Measurements from ENCODE around the gene ACOXL.

Gene ACOXL

GRCh38 chr2:110720547-110720946, 11.8 kb upstream of the ACOXL start:
- DNase-seq: no peak

- no peak for DNase-seq
Observed at GRCh38 chr2:110724820-110725219, 7.6 kb upstream of the ACOXL start.

DNA sequence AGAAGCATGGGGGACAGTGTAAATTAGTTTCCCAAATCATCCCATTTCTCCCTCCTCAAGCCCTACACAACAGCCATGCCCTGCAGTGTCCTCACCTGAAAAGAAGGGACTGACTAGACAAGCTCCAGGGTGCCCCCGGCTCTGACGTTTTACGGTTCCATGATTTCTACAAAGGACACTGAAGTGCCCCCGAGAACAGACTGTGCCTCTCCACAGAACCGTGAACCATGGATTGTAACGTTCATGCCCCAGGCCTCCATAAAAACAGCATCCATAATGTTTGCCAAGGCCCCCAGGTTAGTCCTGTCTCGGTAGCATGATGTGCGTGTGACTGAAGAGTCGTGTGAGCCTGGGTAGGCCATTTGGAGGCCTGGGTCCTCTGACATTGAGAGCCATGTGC, 7.0 kb upstream of the ACOXL start:
- no peak for DNase-seq

- no peak for DNase-seq
Observed at GRCh38 chr2:110725859-110726258, 6.5 kb upstream of the ACOXL start.

DNA sequence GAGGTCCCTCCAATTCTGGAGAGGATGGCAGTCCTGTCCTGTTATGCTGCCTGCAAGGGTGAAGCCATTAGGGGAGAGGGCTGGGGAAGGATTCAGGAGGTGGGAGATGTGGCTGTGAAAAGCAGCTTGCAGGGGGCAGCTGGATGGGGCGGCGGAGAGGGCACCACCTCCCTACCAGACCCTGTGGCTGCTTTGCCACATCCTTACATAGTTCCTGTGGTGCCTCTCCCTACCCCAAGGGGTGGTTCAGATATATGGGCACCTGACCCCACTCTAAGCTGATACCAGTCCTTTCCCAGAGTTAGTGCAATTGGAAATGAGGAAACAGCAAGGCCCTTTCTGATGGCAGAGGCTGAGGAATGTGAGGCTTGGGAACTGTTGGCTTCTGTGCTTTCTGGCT, 6.1 kb upstream of the ACOXL start:
- DNase-seq: no peak

- DNase-seq: no peak
Observed at GRCh38 chr2:110727923-110728322, 4.5 kb upstream of the ACOXL start.

DNA sequence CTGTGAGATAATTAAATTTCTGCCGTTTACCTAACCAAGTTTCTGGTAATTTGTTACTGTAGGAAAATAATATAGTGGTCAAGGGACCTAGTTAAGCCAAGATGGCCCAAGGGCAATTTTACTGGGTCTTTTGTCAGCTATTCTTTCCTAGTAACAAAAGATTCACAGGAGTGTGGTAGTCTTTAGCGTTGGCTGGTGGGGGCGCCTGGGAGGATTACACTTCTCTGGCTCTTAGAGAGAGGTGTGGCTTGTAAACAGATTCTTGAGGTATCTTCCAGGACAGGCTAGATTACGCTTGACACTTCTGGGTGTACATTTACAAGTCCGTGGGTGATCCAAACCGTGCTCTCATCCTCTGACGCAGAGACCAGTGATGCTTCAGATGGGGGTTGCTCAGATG, 3.3 kb upstream of the ACOXL start:
- DNase-seq: no peak

GRCh38 chr2:110731064-110731463, 1.3 kb upstream of the ACOXL start:
- DNase-seq: peak; percentile 31

DNA sequence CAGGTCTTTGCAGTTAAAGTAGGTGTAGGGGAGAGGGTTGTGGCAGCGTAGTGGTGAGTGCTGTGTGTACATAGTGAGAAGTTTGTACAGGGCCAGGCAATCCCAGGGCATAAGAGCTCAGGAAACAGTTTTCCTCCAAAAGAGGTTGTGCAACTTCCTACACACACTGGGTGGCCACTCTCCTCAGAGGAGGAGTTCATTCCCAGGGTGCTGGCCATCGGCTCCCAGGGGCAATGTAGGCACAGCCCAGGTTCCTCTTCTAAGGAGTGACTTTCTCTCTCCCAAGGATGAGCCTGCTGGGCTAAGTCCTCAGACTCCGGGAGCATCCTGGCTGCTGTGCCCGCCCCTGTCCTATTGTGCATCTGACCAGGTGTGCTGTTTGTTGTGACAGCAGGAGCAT, 3.0 kb downstream of the ACOXL start:
- peak; percentile 23 for DNase-seq

DNA sequence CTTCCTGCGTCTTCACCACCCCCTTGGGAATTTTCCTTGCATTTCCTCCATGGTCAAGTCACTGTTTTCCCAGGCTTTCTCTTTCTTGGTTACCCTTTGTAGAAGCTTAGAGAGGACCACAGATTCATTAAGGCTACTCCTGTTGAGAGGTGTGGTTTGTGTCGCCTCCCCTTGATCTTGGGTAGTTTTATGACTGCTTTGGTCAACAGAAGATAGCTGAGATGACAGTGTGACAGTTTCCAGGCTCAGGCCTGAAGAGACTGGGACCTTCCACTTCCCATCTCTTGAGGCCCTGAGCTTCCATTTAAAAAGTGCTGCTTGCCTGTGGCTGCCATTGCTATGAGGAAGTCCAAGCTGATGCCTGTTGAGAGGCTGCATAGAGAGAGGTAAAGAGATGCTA, 5.4 kb downstream of the ACOXL start:
- DNase-seq: no peak

DNA sequence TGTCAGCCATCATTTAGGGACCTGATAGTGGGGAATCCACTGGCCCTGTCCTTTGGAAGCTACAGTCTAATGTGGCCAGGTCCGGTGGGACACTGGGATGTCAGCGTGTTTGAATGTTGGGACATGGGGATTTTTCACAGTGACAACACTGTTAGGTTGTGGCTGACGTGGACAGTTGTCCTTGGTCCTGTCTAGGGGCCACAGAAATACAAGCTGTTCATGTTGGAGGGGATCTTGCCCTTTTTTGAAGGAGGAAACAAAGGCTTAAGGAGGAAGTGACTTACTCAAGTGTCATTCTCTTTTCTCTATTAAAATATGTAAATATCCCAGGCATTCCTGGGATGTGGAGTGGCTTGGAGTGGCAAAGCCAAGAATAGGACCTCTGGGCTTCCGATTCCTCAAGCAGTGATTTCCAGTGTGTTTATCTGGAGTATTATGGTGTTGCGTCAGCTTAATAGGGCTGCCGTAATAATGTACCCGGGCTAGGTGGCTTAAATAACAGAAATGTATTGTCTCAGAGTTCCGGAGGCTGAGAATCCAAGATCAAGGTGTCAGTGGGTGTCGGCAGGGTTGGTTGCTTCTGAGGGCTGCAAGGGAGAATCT, 8.5 kb downstream of the ACOXL start:
- no peak for DNase-seq

GRCh38 chr2:110741491-110741980, 9.2 kb downstream of the ACOXL start:
- DNase-seq: no peak

- no peak for DNase-seq
Observed at GRCh38 chr2:110742412-110742811, 10.0 kb downstream of the ACOXL start.

DNA sequence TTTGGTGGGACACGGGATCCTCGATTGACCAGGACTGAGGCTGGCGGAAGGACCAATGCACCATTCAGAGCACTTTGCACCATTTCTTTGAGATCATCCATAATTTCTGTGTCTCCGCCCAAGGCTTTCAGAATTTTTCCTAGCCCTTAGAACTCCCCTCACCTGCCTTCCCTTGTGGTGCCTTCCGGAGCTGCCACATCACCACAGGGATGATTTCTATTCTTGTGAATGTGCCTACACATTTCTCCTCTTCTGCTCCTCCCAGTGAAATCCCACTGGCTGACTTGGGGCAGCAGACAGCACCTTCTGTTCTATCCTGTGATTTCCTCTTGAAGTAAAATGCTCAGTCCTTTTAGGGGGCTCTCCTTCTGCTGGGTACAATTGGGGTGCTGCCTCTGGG, 11.2 kb downstream of the ACOXL start:
- no peak for DNase-seq

DNA sequence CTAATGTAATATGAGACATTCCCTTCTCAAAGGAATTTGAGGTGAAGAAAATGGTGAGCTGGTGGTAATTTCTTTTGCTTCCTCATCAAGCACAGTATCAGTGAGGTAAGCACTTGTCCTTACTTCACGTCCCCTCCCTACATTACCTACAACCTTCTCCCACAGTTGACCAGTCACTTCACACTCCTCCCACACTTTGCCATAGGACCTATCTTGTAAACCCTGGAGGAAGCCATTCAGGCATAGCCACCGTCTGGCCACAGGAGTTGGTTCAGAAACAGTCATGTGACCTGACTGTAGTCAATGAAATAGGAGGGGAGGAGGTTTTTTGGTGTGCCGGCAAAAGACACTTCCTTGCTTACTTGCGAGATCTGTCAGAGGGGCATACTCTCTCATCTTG, 12.1 kb downstream of the ACOXL start:
- no peak for DNase-seq

DNA sequence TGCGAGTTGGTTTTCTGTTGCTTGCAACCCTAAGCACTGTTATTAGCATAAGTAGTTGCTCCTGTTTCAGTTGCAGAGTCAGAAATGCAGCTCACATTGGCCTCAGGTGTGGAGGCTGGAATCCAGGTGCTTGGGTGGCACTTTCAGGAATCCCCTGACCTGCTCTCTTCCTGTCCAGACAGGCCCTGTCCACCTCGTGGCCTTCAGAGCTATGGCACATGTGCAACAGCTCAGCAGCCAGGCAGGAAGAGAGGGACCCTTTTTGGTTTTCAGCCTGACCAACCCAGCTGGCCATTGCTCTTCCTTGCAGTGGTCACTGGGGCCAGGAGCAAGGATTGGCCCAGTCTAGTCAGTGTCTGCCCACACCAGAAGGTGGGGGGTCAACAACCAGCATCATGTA, 12.7 kb downstream of the ACOXL start:
- DNase-seq: no peak

DNA sequence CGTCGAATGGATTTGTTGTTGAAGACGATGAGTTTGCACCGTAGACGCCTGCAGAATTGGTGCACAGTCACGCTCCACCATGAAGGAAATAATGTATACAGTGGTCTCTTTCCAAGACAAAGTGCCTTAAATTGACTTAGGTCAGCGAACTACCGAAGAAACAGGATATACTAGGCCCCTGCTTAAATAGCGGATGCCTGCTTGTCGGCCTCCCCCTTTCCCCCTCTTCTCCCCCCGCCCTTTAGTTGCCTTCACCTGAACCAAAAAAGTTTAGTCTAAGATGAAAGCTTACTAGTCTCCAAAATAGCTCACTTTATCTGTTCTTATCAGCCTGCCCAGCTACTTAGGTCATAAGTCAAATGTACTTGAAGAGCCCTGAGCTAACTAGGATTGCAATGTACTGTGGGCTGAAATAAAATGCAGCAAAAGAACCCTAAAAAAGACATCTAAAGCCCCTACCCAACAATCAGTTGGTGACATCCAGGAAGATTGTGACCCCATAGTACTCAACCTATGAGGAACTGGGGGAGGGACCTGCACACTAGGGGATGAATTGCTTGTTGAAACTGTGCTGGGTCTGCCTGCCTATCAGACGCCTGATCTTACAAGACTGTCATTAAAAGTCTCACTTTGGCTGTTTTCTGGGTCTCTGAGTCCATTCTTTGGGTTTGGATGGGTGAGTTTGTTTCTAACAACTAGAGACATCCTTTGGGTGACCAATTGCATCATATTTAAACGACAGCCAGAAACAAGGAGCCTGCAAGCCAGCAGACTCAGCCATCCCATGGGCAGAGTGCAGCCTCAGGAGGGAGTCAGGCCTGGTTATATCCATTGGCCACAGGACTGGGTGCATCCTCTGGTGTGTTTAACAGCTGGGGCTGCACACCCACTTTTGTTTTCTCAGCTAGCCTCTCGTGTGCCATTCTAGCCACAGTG, 14.5 kb downstream of the ACOXL start:
- no peak for DNase-seq

- no peak for DNase-seq
Observed at GRCh38 chr2:110747522-110748488, 15.4 kb downstream of the ACOXL start.

DNA sequence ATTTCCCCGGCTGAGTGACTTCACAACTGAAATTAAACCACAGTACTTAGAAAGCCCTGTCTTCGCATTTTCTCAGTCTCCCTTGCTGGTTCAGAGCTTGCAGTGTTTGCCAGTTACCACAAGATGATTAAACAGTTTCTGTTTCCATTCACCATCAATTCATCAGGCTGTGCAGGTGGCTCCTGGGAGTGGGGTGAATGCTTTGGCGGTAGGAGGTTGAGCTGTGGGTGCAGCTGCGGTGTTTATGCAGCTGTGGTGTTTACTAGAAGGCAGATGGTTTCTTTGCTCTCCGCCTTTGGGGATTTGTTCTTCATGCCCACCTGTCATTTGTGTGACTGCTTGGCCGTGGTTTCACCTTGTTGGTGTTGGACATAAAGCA, 16.1 kb downstream of the ACOXL start:
- peak; percentile 86 for DNase-seq

DNA sequence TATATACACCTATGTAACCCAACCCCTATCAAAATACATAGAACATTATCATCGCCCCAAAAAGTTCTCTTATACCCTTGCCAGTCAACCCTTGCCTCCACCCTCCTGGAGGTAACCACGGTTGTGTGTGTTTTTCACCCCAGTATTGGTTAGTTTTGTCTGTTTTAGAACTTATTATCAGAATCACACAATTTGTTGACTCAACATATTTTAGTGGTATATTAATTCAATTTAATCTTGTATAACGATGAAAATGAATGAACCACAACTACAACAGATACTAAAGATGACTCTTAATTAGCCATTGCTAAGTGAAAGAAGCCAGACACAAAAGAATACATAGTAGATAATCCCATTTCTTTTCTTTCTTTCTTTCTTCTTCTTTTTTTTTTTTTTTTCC, 19.3 kb downstream of the ACOXL start:
- DNase-seq: no peak

GRCh38 chr2:110752871-110753270, 20.5 kb downstream of the ACOXL start:
- no peak for DNase-seq

DNA sequence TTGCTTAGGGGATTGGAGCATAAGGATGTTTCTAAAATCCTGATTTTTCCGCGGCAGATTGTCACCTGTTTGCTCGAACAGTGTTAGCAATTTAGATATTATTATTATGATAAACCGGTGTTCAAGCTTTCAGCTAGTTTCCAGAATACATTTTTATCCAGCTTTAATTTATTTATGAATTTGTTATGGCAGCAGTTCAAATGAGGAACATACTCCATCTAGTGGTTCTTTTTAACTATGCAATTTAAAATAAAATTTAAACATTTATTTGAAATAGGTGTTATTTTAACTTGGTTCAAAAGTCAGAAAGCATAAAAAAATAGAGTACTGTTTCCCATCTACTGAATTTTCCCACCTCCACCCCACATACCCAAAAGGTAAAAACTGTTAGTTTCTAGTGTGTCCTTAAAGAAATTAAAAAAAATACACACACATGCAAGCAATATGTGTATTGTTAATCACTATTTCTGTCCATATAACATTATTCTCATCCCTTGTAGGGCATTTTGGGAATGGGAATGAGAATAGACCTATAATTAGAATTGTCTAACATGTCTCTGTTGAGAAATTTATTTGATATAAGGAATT, 23.2 kb downstream of the ACOXL start:
- peak; percentile 11 for DNase-seq

DNA sequence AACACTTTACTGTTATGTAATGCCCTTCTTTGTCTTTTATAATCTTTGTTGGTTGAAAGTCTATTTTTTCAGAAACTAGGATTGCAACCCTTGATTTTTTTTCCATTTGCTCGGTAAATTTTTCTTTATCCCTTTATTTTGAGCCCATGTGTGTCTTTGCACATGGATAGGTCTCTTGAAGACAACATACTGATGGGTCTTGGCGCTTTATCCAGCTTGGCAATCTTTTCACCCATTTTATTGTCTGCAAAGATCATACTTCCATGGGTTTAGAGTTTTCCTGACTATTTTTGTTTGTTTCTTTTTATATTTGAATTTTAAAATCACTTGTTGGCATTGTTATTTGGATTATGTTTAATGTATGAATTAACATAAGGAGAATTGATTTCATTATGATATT, 27.0 kb downstream of the ACOXL start:
- no peak for DNase-seq

All from NCI-H345 (cell line).